Adrenal gland (tissue), 12 donors: Measurements from ENCODE around the gene XIRP1. TPM values are rescaled to one million over a fixed set of nuclear protein-coding genes. Genes with fewer than 3 reads are reported as not detected.

Experiments
- DNase-seq, 7 donors: peaks; one replicate each; pipeline ENCODE4 v3.0.0-alpha.2; 2019 to 2020
- H3K27ac ChIP-seq, 5 donors: fragments of 200-600 bp; sonication (generic) in 4 of 5; 1 replicate in 3 of 5; 2 replicates in 2 of 5; pipeline versions ENCODE4 v1.5.1 to v1.8.0; 2016 to 2020; ENCODE audit warnings: mild to moderate bottlenecking in 1 of 5
- H3K27me3 ChIP-seq: fragments of 200-600 bp; 2 replicates; pipeline ENCODE4 v1.8.0; 2021
- H3K36me3 ChIP-seq, 2 donors: fragments of 200-600 bp; replicated peaks in 1 of 2; 1 replicate in 1 of 2; 2 replicates in 1 of 2; pipeline versions ENCODE4 v1.5.1 to v1.8.0; 2018 to 2022
- H3K4me1 ChIP-seq, 2 donors: fragments of 200-600 bp; replicated peaks in 1 of 2; 1 replicate in 1 of 2; 2 replicates in 1 of 2; pipeline versions ENCODE4 v1.5.1 to v1.8.0; 2018 to 2021
- H3K4me3 ChIP-seq, 4 donors: fragments of 200-600 bp; sonication (generic) in 3 of 4; one replicate each; pipeline ENCODE4 v1.5.1; 2016 to 2018
- H3K9me3 ChIP-seq, 3 donors: fragments of 200-600 bp; sonication (generic) in 1 of 3; replicated peaks in 1 of 3; 1 replicate in 2 of 3; 2 replicates in 1 of 3; pipeline versions ENCODE4 v1.5.1 to v1.8.0; 2016 to 2021
- CTCF ChIP-seq, 6 experiments: fragments of 450-650 bp in 4 of 6; fragments of 200-600 bp in 2 of 6; sonication (generic) in 1 of 6; IDR thresholded peaks; 1 replicate in 5 of 6; 2 replicates in 1 of 6; pipeline versions ENCODE4 v1.5.1 to v1.8.0; 2016 to 2021; ENCODE audit warnings: antibody characterized with exemption in 6 of 6, mild to moderate bottlenecking in 2 of 6, moderate library complexity in 1 of 6
- POLR2A ChIP-seq, 2 donors: fragments of 450-650 bp; IDR thresholded peaks; one replicate each; pipeline ENCODE4 v1.6.1; 2017; ENCODE audit warnings: antibody characterized with exemption in 2 of 2, mild to moderate bottlenecking in 2 of 2, moderate library complexity in 1 of 2
- WGBS, 4 donors: extraction: QIAGEN DNeasy Blood & Tissue Kit in 2 of 4; methylation state at CpG; one replicate each; pipeline versions ENCODE4 v1.1.5 to v1.1.7; 2013 to 2017; 5-methylcytosine and 5-hydroxymethylcytosine counted together
- intact Hi-C, 2 donors: fragments of 100-400 bp; cut with DNase I; formaldehyde crosslinking; loops; one replicate each; pipeline versions ENCODE4 v1.14.1 to v1.15.0; 2022 to 2023
- polyA plus RNA-seq, 3 donors: library from polyadenylated mRNA; stranded (reverse); fragments of 200-250 nt in 2 of 3; fragments of 350-450 nt in 1 of 3; fragmentation: Illumina TruSeq in 1 of 3; extraction: RNeasy Lipid Tissue Mini Kit (QIAGEN cat#74804) in 1 of 3; gene quantifications; one replicate each; pipeline ENCODE4 v1.2.3, GENCODE V29; 2013 to 2014
- total RNA-seq, 9 donors: library from RNA; depleted of rRNA in 4 of 9; stranded (reverse); fragments of >200 nt in 4 of 9; fragments of 120-200 nt in 1 of 9; fragmentation: NEBNext Ultra II Directional in 1 of 9; extraction: Animal tissue kit (Norgen Biotek cat#: 25700) in 1 of 9; gene quantifications; one replicate each; pipeline versions ENCODE4 v1.1.0 to v1.2.4, GENCODE V29; 2013 to 2023
- donor health status: healthy with polysubstance abuse.
- donor health status: Bipolar disorder and iron deficiency.
- donor health status: DM: yes; HTN: yes; CAD: no.
- donor health status: DM: no; HTN: no; CAD: no.
- donor health status: DM: no; HTN: no; CAD: no.
- donor health status: DM: yes; HTN: yes; CAD: no.

The XIRP1 gene
- total and polyA plus RNA-seq, 12 donors = under 0.01 to 0.48 (median 0.21) TPM; not detected in 6

GRCh38 chr3:39144095-39144747 lies 48.2 kb downstream of the XIRP1 start:
- TF ChIP-seq POLR2A (IDR thresholded peaks at IDR 0.05) = no peak
- no peak for TF ChIP-seq CTCF (IDR thresholded peaks at IDR 0.05)
- H3K4me1 ChIP-seq = peaks cover 56 to 68% of the 10 kb centered on the region in 2 donors
- 80 to 83% (median 82%) methylated on average over 10 to 20 of the region's 20 CpGs for WGBS, 4 donors
- H3K36me3 ChIP-seq = peaks cover 0 to 46% of the 10 kb centered on the region in 2 donors
- H3K9me3 ChIP-seq = no peaks in the 10 kb centered on the region
- no peak overlapping the region for H3K27ac ChIP-seq
- H3K27me3 ChIP-seq = no peaks in the 10 kb centered on the region
- no peak overlapping the region for H3K4me3 ChIP-seq
- intact Hi-C loops = no loop called here
- DNase-seq = peak in 2 of 7 donors; percentile 49 to 72

- peak overlapping the region in 2 of 5 donors; percentile 78 to 85 for H3K27ac ChIP-seq
- no peaks in the 10 kb centered on the region for H3K9me3 ChIP-seq
- no peak for TF ChIP-seq POLR2A (IDR thresholded peaks at IDR 0.05)
- no peak for TF ChIP-seq CTCF (IDR thresholded peaks at IDR 0.05)
- H3K4me3 ChIP-seq = no peak overlapping the region
- peak in 4 of 7 donors; percentile 49 to 65 (median 49) for DNase-seq
- WGBS, 4 donors = 58 to 69% (median 62%) methylated on average over 10 to 14 of the region's 14 CpGs
- H3K4me1 ChIP-seq = peaks cover 47 to 59% of the 10 kb centered on the region in 2 donors
- no peaks in the 10 kb centered on the region for H3K27me3 ChIP-seq
- H3K36me3 ChIP-seq = peaks cover 0 to 46% of the 10 kb centered on the region in 2 donors
- intact Hi-C loops = no loop called here
Observed at GRCh38 chr3:39143051-39143885, 49.1 kb downstream of the XIRP1 start.

- Histone ChIP-seq H3K4me3 (no peak overlapping the region), H3K27me3 (no peaks in the 10 kb centered on the region), H3K27ac (peak overlapping the region in 3 of 5 donors; percentile 33 to 85 (median 78)), H3K4me1 (peaks cover 35 to 47% of the 10 kb centered on the region in 2 donors), H3K36me3 (peaks cover 0 to 46% of the 10 kb centered on the region in 2 donors), H3K9me3 (no peaks in the 10 kb centered on the region)
- intact Hi-C loops = no loop called here
- 26 to 44% (median 32%) methylated on average over 5 of the region's 5 CpGs for WGBS, 4 donors
- peak in 5 of 7 donors; percentile 44 to 68 (median 66) for DNase-seq
- TF ChIP-seq POLR2A (IDR thresholded peaks at IDR 0.05) (no peak), CTCF (IDR thresholded peaks at IDR 0.05) (no peak)
Observed at GRCh38 chr3:39142067-39142466, 50.3 kb downstream of the XIRP1 start.
